Diencephalon (tissue), 1 donor: ENCODE results near the gene NPIPA3. TPM values are rescaled to one million over a fixed set of nuclear protein-coding genes. Genes with fewer than 3 reads are reported as not detected.

ENCODE experiments used
- total RNA-seq: library from RNA; depleted of rRNA; stranded (reverse); fragments of >200 nt; gene quantifications from one replicate; pipeline ENCODE4 v1.2.3, GENCODE V29; 2014

The NPIPA3 gene
- 0.69 TPM for total RNA-seq

GRCh38 chr16:14703156-14704011, at the start of gene NPIPA3:
Gene NPIPA3 (plus strand): TSS chr16:14703411. CDS start chr16:14708944, 5,533 bp downstream.

GRCh38 chr16:14694129-14694528, 9.1 kb upstream of the NPIPA3 start, which contains the start of gene PLA2G10:
Gene PLA2G10 (minus strand): TSS chr16:14694308. CDS start chr16:14694229, 79 bp downstream.

GRCh38 chr16:14742273-14743128, 39.3 kb downstream of the NPIPA3 start, which contains the start of gene NPIPA2:
Gene NPIPA2 (plus strand): TSS chr16:14742533. CDS start chr16:14748066, 5,533 bp downstream.

Other genes with a start within 250 kb of the NPIPA3 start
- 27.0 TPM for gene PARN, start 73.2 kb upstream of the NPIPA3 start, total RNA-seq
- gene BFAR, start 70.5 kb upstream of the NPIPA3 start, total RNA-seq, result 55.4 TPM
- not detected for gene PLA2G10, start 9.1 kb upstream of the NPIPA3 start, total RNA-seq
- gene NPIPA2, start 39.1 kb downstream of the NPIPA3 start, total RNA-seq, result 0.69 TPM
- 97.1 TPM for gene NOMO1, start 130.3 kb downstream of the NPIPA3 start, total RNA-seq
- gene NPIPA1, start 234.0 kb downstream of the NPIPA3 start, total RNA-seq, result 60.9 TPM